ENCODE data around the gene CSNK2A1.

CSNK2A1 gene

GRCh38 chr20:563187-563586 lies 19.6 kb upstream of the CSNK2A1 start:
- no peak overlapping the region for H3K4me3 ChIP-seq (ENCODE audit: low read depth, low read length)

GRCh38 chr20:562232-562897 lies 18.8 kb upstream of the CSNK2A1 start:
- DNase-seq (ENCODE audit: low read depth), result no peak
- no peak for TF ChIP-seq CTCF (IDR thresholded peaks at IDR 0.05; ENCODE audit: control insufficient read depth, extremely low read depth, insufficient read depth)
- H3K4me3 ChIP-seq (ENCODE audit: low read depth, low read length), result no peak overlapping the region

More at GRCh38 chr20:563187-563586, 19.6 kb upstream of the CSNK2A1 start:
- DNase-seq (ENCODE audit: low read depth), result no peak
- no peak for TF ChIP-seq CTCF (IDR thresholded peaks at IDR 0.05; ENCODE audit: control insufficient read depth, extremely low read depth, insufficient read depth)

GRCh38 chr20:561437-562231 lies 18.0 kb upstream of the CSNK2A1 start:
- peak; percentile 97 for TF ChIP-seq CTCF (IDR thresholded peaks at IDR 0.05; ENCODE audit: control insufficient read depth, extremely low read depth, insufficient read depth)
- peak; percentile 37 for DNase-seq (ENCODE audit: low read depth)
- no peak overlapping the region for H3K4me3 ChIP-seq (ENCODE audit: low read depth, low read length)

- no peak for TF ChIP-seq CTCF (IDR thresholded peaks at IDR 0.05; ENCODE audit: control insufficient read depth, extremely low read depth, insufficient read depth)
- H3K4me3 ChIP-seq (ENCODE audit: low read depth, low read length), result no peak overlapping the region
- no peak for DNase-seq (ENCODE audit: low read depth)
Measured at GRCh38 chr20:560680-561079, 17.1 kb upstream of the CSNK2A1 start.

- no peak for DNase-seq (ENCODE audit: low read depth)
- TF ChIP-seq CTCF (IDR thresholded peaks at IDR 0.05; ENCODE audit: control insufficient read depth, extremely low read depth, insufficient read depth), result no peak
- no peak overlapping the region for H3K4me3 ChIP-seq (ENCODE audit: low read depth, low read length)
Measured at GRCh38 chr20:558117-558516, 14.5 kb upstream of the CSNK2A1 start.

- no peak overlapping the region for H3K4me3 ChIP-seq (ENCODE audit: low read depth, low read length)
- DNase-seq (ENCODE audit: low read depth), result no peak
- TF ChIP-seq CTCF (IDR thresholded peaks at IDR 0.05; ENCODE audit: control insufficient read depth, extremely low read depth, insufficient read depth), result no peak
Measured at GRCh38 chr20:556984-557383, 13.4 kb upstream of the CSNK2A1 start.

Measured in LNCaP clone FGC (cell line).